Stimulated activated CD4-positive, alpha-beta T cell treated with anti-CD3 and anti-CD28 coated beads, Interleukin-15, amount 100 ng/mL, for 48 hours (primary cell): ENCODE results near the gene POLR2E.

Experiments
- DNase-seq, 2 donors: peaks; one replicate each; pipeline ENCODE4 v3.0.0-alpha.2; 2020; ENCODE audit warnings: low read depth in 2 of 2

POLR2E gene

DNA sequence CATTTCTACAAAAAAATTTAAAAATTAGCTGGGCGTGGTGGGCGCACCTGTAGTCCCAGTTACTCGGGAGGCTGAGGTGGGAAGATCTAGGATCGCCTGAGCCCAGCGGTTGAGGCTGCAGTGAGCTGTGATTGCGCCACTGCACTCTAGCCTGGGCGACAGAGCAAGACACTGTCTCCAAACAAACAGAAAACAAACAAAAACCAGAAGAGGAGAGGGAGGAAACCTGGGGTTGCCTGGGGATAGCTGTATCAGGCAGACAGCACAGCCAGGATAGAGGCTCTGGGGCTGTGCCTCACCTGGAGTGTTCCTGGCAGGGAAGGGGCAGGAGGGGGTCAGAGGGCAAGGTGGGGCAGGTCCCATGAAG lies 2.6 kb upstream of the POLR2E start:
- no peak for DNase-seq

DNA sequence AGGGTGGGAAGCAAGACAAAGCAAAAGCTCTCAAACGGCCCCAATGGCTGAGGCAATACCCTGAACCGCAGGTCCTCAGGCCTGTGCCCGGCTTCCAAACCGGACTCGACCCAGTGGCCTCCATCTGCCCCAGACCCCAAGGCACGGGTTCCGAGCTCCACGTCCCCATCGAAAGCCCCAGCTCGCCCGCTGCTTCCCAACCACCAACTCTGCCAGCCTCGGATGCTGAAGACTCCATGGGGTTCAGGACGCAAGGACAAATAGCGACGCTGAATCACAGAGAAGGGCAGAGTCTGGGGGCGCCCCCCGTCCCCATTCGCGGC lies 559 bp downstream of the POLR2E start:
- no peak for DNase-seq

DNA sequence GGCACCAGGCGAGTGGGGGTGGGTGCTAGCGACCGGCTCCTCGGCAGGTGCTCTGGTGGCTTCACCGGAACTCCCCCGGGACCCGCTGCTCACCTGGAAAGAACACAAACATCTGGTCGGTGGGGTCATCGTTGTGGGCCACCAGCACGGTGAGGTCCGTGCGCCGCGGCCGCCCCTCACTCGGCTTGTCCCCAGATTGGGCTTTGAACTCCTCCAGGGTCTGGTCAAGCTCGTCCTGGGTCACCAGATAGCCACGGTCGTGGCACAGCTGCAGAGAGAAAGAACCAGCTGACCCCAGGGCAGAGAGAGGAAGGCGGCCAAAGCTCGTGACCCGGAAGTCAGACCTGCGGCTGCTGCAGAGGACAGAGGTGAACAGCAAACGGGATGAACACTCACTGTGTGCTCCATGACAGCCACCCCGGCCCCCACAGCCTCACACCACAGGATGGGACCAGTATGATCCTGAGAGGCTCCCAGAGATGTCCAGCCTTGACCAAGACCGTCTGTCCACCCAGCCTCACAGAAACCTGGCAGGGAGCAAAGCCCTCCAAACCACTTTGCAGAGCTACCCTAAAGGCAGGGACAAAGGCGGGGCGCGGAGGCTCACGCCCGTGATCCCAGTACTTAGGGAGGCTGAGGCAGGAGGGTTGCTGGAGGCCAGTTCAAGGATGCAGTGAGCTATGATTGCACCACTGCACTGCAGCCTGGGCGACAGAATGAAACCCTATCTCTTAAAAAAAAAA lies 1.2 kb downstream of the POLR2E start:
- DNase-seq, result no peak

DNA sequence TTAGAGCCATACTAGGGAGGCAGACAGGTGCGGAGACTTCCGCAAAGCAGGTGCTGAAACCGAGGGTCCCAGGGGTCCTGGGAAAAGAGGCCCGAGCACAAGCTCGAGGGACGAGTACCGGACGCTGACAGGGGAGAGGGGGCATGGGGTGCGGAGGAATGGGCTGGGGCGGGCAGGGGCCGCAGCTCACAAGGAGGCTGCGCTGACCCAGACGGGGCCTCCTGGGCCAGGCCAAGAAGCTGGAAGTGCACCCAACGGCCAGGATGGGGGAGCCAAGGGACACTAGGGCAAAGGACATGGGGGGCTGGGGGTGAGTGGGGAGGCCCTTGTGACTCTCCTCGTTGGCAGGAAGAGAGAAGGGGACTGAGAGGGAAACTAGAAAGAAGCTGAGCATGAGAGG lies 1.8 kb downstream of the POLR2E start:
- no peak for DNase-seq

DNA sequence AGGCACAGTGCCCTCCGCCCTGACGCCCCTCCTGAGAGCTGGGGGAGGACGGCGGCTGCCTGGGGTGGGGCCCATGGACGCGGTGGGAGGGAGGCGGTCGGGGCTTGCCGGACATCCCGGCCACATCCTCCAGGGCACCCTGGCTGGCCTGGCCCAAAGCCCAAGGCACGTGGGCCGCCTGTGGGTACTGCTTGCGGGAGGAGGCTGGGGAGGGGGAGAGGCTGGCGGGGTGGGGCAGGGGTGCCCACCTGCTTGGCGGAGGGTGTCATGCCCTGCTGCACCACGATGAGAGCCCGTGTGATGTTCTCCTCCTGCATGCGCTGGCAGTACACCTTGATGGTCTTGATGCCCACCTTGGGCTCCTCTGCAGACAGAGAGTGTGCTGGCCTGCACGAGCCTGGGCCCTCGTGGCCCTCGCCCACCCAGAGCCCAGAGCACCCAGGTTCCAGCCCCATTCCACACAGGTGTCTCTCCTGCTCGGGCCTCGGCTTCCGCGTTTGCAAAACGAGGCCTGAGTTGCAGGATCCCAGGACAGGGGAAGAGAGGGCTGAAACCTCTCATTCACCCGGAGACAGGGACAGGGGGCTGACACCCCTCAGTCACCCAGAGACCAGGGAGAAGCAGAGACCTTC lies 3.5 kb downstream of the POLR2E start:
- no peak for DNase-seq

DNA sequence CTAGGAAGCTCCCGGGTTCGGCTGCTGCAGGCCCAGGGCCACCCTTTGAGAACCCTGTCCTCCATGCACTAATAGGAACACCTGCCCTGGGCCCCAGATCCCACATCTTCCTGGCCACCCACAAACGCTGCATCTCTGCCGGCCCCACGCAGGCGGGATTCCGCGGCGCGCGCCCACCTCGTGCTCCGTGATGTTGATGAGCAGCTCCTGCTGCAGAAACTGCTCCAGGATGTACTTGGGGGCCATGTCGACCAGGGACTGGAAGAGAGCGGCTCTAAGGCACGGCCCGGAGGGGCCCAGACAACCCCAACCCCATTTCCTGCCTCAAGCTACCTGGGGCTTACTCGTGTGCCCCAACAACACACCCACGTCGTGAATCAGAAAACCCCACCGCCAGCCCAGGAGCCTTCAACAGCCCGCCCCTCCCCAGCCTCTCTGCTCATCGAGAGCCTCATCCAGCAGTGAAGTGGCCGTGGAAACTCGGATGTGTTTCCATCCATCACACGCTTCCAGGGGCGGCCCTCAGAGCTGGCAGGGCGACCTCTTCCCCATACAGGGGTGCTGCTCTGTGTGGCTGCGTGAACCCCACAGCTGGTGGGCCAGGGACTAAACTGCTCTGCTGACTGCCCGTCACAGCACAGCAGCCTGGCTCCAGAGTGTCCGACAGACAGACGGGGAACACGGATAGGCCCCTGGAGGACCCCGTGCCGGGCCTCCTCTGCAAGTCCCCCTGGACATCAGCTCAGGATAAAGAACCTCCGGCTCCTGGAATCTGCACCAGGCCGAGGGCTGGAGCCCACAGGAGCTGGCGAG lies 4.2 kb downstream of the POLR2E start:
- no peak for DNase-seq

DNA sequence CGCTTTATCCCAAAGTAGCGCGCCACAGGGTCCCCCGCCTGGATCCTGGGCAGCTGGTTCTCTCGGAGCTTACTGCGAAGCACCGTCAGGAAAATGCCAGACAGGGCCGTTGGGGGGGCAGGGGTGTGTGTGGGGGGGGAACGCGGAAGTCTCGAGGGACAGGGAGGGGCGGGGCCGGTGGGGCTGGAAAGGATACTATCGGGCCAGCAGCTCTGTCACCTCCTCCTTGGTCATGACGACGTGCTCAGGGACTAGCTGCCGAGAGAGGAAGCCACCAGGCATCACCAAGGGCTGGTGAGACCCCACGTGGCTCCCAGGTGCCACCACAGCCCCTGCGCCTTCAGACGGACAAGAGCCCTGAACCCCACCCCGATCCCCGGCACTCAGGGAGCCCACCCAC lies 5.3 kb downstream of the POLR2E start:
- DNase-seq, result no peak

DNA sequence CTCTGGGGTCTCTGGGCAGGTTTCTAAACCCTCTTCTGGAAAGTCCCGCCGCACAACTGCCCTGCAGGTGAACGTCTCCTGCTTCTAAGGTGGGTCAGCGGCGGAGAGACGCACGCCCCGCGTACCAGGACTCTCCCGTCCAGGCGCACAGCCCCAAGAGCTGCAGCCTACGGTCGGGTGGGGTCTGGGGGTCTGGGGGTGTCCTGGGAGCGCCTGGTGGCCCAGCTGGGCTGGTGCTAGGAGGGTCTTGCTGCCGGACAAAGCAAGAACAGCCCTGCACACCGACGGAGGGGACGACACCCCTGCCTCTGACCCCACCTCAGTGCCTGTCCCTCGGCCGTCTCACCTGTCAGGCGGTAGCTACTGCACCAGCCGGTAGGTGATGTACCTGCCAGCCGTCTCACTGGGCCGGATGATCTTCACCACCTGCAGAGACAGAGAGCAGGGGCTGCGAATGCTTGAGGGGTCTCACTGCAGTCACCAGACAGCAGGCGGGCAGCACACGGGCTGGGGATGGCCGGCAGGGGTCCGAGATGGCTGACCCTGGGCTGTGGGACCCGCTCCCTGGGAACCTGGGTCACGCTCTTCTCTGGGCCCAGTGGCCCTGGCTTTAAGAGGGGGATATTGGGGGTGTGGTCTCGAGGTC lies 5.9 kb downstream of the POLR2E start:
- DNase-seq, result no peak

DNA sequence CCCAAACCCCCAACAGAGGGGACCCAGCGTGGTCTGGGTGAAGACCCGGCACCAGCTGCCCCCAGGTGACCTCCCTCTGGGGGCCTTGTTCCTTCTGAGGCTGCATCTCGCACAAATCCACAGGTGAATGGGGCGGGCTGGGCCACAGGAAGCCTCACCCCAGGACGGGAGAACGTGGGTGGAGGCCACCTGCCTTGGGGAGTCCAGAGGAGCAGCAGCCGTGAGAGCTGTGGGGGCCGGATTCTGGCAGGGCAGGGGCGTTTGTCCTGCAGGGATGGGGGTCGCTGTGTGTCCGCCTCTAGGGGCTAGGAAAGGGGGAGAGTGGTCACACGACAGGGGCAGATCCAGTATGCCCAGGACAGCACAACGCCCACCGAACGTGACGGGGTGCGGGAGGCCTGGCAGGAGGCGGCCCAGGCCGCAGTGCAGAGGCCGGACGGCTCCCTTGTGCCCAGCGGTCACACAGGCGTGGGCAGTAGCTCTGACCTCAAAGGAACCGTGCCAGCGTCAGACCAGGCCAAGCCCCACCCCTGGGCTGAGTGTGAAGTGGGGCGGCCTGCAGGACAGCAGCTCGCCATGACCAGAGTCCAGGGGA lies 6.7 kb downstream of the POLR2E start:
- no peak for DNase-seq

DNA sequence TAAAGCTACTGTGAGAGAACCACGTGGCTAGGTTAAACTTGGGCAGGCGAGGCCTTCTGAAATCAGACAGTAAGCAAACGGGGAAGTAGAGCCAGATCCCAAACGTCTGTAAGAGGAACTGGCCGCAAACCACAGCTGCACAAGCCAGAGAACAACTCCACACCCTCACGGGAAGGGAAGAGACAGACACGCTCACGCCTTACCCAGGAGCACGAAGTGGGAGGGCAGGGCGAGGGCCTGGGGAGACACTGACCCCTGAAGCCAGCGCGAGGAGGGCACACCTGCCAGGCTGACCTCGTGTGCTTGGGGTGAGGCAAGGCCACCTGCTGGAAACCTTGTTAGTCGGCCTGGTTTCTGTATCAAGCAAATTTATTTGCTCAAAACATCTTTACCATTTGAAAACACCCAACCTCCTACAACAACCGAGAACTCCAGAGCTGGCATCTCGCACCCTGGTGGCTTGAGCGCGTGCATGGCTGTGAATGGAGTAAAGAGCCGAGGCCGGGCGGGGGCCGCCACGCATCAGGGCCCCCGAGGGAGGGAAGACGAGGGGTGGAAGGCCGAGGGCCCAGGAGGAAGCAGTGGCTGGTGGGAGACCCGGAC lies 7.3 kb downstream of the POLR2E start:
- no peak for DNase-seq

DNA sequence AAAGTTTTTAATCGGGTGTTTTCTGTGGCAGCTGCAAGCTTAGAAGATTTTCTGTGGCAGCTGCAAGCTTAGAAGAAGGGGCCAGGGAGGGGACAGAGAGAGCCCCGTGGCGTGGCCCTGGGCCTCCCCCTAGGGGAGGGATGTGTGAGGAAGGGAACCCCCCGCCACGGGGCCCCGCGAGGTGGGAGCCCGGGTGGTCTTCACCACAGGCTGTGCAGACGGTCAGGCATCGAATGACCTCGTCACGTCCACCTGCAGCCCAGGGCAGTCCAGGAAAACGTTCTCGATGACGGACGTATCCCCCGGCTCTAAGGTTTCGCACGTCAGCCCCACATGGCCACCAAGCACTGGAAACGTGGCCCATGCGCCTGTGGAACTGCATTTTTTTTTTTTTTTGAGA lies 8.6 kb downstream of the POLR2E start:
- no peak for DNase-seq

DNA sequence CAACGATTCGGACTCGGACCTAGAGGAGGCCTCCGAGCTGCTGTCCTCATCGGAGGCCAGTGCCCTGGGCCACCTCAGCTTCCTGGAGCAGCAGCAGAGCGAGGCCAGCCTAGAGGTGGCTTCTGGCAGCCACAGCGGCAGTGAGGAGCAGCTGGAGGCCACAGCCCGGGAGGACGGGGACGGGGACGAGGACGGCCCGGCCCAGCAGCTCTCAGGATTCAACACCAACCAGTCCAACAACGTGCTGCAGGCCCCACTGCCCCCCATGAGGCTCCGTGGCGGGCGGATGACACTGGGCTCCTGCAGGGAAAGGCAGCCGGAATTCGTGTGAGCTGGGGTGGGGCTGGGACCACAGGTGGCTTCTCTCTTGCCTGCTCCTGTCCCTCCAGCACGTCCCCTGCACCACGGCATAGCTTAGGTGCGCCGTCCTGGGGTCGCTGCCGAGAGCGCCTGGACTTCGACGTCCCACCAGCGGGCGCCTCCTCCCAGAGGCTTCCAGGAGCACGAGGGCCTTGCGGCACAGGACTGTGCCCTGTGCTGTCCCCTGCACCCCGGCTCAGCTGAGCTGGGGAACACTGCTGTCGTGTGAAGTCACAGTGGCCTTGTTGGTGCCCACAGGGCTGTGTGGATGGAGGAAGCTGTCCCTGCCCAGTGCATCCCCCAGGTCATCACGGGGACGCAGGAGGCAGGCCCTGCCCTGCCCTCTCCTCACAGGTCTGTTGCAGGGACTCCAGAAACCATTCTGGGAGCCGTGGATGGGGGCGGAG lies 9.3 kb downstream of the POLR2E start:
- DNase-seq, result no peak

DNA sequence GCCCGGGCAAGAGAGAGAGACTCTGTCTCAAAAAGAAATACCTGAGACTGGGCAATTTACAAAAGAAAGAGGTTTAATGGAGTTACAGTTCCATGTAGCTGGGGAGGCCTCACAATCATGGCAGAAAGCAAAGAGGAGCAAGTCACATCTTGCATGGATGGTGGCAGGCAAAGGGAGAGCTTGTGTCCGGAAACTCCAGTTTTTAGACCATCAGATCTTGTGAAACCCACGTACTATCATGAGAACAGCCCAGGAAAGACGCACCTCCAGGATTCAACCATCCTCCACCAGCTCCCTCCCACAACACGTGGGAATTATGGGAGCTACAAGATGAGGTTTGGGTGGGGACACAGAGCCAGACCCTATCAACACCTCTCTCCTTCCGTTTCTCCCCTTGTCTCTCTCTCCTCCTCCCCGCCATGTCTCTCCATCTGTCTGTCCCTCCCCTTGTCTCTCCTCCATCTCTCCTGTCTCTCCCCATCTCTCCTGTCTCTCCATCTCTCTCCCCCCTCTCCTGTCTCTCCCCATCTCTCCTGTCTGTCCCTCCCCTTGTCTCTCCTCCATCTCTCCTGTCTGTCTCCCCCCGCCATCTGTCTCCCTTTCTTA lies 10.0 kb downstream of the POLR2E start:
- DNase-seq, result no peak

DNA sequence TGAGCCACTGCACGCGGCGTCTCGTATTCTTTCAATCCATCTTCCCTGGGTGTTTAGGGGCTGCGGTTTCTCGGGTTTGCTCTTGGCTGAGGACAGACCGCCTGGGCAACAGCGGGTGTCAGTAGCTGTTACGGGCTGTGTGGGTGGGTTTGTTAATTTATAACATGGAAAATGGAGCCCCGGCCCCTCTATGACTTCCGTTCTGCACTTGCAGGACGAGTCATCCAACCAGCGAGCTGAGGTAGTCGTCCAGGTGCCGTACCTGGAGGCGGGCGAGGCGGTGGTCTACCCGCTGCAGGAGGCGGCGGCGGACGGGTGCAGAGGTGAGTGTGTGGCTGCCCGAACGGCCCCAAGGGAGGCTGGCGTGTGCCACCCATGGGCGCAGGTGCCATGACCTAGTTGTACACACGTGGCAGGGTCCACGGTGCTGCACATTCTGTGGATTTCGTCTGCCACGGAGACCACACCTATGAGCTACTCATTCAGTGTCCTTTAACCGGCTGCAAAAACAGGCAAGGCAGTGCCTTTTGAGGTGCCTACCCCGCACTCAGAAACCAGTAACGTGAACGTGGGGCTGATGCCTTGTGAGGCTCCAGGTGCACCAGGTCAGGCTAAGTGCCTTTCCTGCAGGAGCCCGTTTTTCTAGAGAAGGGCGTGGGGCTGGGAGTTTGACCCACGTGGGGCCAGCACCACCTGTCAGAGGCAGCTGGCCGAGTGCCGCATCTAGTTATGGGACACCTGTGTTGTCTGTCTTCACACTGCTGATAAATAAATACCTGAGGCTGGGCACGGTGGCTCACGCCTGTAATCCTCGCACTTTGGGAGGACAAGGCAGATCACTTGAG lies 10.9 kb downstream of the POLR2E start:
- no peak for DNase-seq

DNA sequence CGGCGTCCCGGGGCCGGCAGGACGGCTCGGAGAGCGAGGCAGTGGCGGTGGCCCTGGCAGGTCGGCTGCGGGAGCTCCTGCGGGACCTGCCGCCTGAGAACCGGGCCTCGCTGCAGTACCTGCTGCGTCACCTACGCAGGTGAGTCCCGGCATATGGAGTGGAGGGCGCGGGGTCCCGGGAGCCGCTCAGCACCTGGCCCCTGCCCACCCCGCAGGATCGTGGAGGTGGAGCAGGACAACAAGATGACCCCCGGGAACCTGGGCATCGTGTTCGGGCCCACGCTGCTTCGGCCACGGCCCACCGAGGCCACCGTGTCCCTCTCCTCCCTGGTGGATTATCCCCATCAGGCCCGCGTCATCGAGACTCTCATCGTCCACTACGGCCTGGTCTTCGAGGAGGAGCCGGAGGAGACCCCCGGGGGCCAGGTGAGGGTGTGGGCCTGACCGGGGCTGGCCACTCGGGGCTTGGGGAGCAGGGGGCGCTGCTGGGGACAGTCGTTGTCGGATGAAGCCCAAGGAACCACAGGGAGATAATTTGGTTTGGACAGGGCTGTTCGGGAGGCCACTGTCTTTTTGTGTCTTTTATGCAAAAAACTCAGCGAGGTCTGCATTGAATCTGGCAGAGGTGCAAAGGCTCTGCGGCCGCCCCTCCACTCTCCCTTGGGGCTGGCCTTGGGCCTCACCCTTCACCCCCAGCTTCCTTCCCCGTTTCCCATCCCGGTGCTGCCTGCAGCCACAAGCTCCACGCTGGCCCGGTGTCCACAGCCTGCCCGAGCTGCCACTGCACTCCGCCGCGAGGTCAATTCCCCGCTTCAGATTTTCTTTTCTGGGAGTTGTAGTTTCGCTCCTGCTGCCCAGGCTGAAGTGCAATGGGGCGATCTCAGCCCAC lies 12.0 kb downstream of the POLR2E start:
- DNase-seq, result no peak

DNA sequence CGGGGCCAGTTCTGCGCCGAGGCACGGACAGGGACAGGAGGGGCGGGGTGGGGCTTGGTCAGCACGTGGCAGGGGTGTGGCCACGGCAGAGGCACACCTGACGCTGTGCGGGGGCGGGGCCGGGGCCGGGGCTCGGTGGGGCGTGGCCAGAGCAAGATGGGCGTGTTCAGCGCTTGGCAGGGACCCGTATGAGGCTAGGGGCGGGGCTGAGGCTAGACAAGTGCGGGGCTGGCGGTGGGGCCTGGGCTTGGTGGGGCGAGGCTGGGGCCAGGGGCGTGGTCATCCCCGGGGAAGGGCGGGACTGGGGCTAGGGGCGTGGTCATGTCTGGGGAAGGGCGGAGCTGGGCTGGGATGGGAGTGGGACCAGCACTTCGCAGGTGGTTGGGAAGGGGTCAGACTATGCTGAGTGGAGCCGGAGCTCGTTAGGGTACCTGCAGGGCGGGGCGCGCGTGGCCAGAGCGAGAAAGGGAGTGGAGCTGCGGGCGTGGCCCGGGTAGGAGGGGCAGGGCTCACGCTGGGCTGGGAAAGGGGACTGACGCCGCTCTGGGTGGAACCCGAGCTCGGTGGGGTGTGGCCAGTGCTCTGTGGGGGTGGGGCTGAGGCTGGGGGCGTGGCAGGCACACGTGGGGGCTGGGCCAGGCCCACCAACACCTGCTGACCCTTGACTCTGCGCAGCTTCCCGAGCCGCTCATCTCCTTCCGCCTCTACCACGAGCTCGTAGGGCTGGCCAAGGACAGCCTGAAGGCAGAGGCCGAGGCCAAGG lies 12.8 kb downstream of the POLR2E start:
- peak; percentile 87 to 88 for DNase-seq

DNA sequence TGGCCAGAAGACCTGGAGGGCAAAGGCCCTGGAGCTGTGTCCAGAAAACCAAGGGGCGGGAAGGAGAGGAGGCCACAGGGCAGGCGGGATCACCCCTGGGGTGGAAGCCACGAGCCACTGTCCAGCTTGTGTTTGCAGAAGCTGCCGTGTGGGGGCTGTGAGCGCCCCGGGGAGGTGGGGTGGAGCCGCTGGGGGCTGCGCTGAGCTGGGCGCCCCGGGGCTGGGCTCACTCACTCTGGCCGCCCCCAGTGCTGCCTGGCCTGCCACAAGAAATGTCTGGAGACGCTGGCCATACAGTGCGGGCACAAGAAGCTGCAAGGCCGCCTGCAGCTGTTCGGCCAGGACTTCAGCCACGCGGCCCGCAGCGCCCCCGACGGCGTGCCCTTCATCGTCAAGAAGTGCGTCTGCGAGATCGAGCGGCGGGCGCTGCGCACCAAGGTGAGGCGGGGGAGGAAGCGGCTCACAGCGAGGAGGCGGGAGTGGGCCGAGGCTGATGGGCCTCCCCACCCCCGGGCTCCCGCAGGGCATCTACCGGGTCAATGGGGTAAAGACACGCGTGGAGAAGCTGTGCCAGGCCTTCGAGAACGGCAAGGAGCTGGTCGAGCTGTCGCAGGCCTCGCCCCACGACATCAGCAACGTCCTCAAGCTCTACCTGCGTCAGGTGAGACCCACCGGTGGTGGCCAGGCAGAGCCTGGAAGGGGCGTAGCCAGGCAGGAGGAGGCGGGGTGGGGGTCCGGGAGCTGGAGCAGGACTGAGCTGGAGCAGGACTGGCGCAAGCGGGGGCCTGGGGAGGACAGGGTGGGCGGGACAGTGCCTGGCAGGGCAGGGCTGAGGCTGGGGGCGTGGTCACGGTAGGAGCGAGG lies 13.6 kb downstream of the POLR2E start:
- DNase-seq, result no peak
